ENCODE measurements around the gene DMRTB1.
"Not testable (repeated sequence)": the region's sequence is repeated elsewhere in the genome, so short reads cannot be mapped to it uniquely, and the experiment has no call there.

Gene DMRTB1

GRCh38 chr1:53434405-53435007 lies 24.7 kb upstream of the DMRTB1 start:
- H3K27me3 ChIP-seq (ENCODE audit: control insufficient read depth in 2 of 2, insufficient read depth in 2 of 2, low read length in 2 of 2); H3K4me1 ChIP-seq (ENCODE audit: control insufficient read depth in 2 of 2, insufficient read depth in 2 of 2, low read length in 2 of 2); H3K9me3 ChIP-seq (ENCODE audit: control insufficient read depth in 2 of 2, low read length in 2 of 2); H3K36me3 ChIP-seq (ENCODE audit: control insufficient read depth in 2 of 2, insufficient read depth in 2 of 2, low read length in 2 of 2); H3K4me3 ChIP-seq (ENCODE audit: low read length in 2 of 2); H3K9ac ChIP-seq (ENCODE audit: low read depth in 1 of 2, low read length in 2 of 2); H3K27ac ChIP-seq (ENCODE audit: low read depth in 2 of 2, low read length in 2 of 2): not testable (repeated sequence)

GRCh38 chr1:53435151-53435550 lies 24.0 kb upstream of the DMRTB1 start:
- H3K4me1 ChIP-seq (ENCODE audit: control insufficient read depth in 2 of 2, insufficient read depth in 2 of 2, low read length in 2 of 2): no peaks in the 10 kb centered on the region
- no peak overlapping the region for H3K9ac ChIP-seq (ENCODE audit: low read depth in 1 of 2, low read length in 2 of 2)
- H3K4me3 ChIP-seq (ENCODE audit: low read length in 2 of 2): no peak overlapping the region
- H3K27ac ChIP-seq (ENCODE audit: low read depth in 2 of 2, low read length in 2 of 2): no peak overlapping the region
- H3K36me3 ChIP-seq (ENCODE audit: control insufficient read depth in 2 of 2, insufficient read depth in 2 of 2, low read length in 2 of 2): no peaks in the 10 kb centered on the region
- H3K27me3 ChIP-seq (ENCODE audit: control insufficient read depth in 2 of 2, insufficient read depth in 2 of 2, low read length in 2 of 2): no peaks in the 10 kb centered on the region
- no peaks in the 10 kb centered on the region for H3K9me3 ChIP-seq (ENCODE audit: control insufficient read depth in 2 of 2, low read length in 2 of 2)

- no peak overlapping the region for H3K9ac ChIP-seq (ENCODE audit: low read depth in 1 of 2, low read length in 2 of 2)
- no peaks in the 10 kb centered on the region for H3K27me3 ChIP-seq (ENCODE audit: control insufficient read depth in 2 of 2, insufficient read depth in 2 of 2, low read length in 2 of 2)
- H3K36me3 ChIP-seq (ENCODE audit: control insufficient read depth in 2 of 2, insufficient read depth in 2 of 2, low read length in 2 of 2): no peaks in the 10 kb centered on the region
- H3K27ac ChIP-seq (ENCODE audit: low read depth in 2 of 2, low read length in 2 of 2): no peak overlapping the region
- no peaks in the 10 kb centered on the region for H3K9me3 ChIP-seq (ENCODE audit: control insufficient read depth in 2 of 2, low read length in 2 of 2)
- H3K4me3 ChIP-seq (ENCODE audit: low read length in 2 of 2): no peak overlapping the region
- no peaks in the 10 kb centered on the region for H3K4me1 ChIP-seq (ENCODE audit: control insufficient read depth in 2 of 2, insufficient read depth in 2 of 2, low read length in 2 of 2)
Observed at GRCh38 chr1:53438427-53439336, 20.5 kb upstream of the DMRTB1 start.

GRCh38 chr1:53439337-53440207 lies 19.6 kb upstream of the DMRTB1 start:
- Histone ChIP-seq H3K36me3 (ENCODE audit: control insufficient read depth in 2 of 2, insufficient read depth in 2 of 2, low read length in 2 of 2) (no peaks in the 10 kb centered on the region), H3K4me1 (ENCODE audit: control insufficient read depth in 2 of 2, insufficient read depth in 2 of 2, low read length in 2 of 2) (no peaks in the 10 kb centered on the region), H3K27me3 (ENCODE audit: control insufficient read depth in 2 of 2, insufficient read depth in 2 of 2, low read length in 2 of 2) (no peaks in the 10 kb centered on the region), H3K27ac (ENCODE audit: low read depth in 2 of 2, low read length in 2 of 2) (no peak overlapping the region), H3K9me3 (ENCODE audit: control insufficient read depth in 2 of 2, low read length in 2 of 2) (no peaks in the 10 kb centered on the region), H3K9ac (ENCODE audit: low read depth in 1 of 2, low read length in 2 of 2) (no peak overlapping the region), H3K4me3 (ENCODE audit: low read length in 2 of 2) (no peak overlapping the region)

- Histone ChIP-seq H3K9ac (ENCODE audit: low read depth in 1 of 2, low read length in 2 of 2) (no peak overlapping the region), H3K9me3 (ENCODE audit: control insufficient read depth in 2 of 2, low read length in 2 of 2) (no peaks in the 10 kb centered on the region), H3K27ac (ENCODE audit: low read depth in 2 of 2, low read length in 2 of 2) (no peak overlapping the region), H3K27me3 (ENCODE audit: control insufficient read depth in 2 of 2, insufficient read depth in 2 of 2, low read length in 2 of 2) (no peaks in the 10 kb centered on the region), H3K4me1 (ENCODE audit: control insufficient read depth in 2 of 2, insufficient read depth in 2 of 2, low read length in 2 of 2) (no peaks in the 10 kb centered on the region), H3K36me3 (ENCODE audit: control insufficient read depth in 2 of 2, insufficient read depth in 2 of 2, low read length in 2 of 2) (no peaks in the 10 kb centered on the region), H3K4me3 (ENCODE audit: low read length in 2 of 2) (no peak overlapping the region)
Observed at GRCh38 chr1:53440633-53441032, 18.6 kb upstream of the DMRTB1 start.

GRCh38 chr1:53442299-53442698 lies 16.9 kb upstream of the DMRTB1 start:
- Histone ChIP-seq H3K4me3 (ENCODE audit: low read length in 2 of 2) (no peak overlapping the region), H3K27me3 (ENCODE audit: control insufficient read depth in 2 of 2, insufficient read depth in 2 of 2, low read length in 2 of 2) (no peaks in the 10 kb centered on the region), H3K27ac (ENCODE audit: low read depth in 2 of 2, low read length in 2 of 2) (no peak overlapping the region)

GRCh38 chr1:53446051-53446450 lies 13.1 kb upstream of the DMRTB1 start:
- Histone ChIP-seq H3K27ac (ENCODE audit: low read depth in 2 of 2, low read length in 2 of 2) (no peak overlapping the region), H3K9me3 (ENCODE audit: control insufficient read depth in 2 of 2, low read length in 2 of 2) (no peaks in the 10 kb centered on the region), H3K27me3 (ENCODE audit: control insufficient read depth in 2 of 2, insufficient read depth in 2 of 2, low read length in 2 of 2) (no peaks in the 10 kb centered on the region), H3K9ac (ENCODE audit: low read depth in 1 of 2, low read length in 2 of 2) (no peak overlapping the region), H3K4me3 (ENCODE audit: low read length in 2 of 2) (no peak overlapping the region), H3K36me3 (ENCODE audit: control insufficient read depth in 2 of 2, insufficient read depth in 2 of 2, low read length in 2 of 2) (no peaks in the 10 kb centered on the region), H3K4me1 (ENCODE audit: control insufficient read depth in 2 of 2, insufficient read depth in 2 of 2, low read length in 2 of 2) (no peaks in the 10 kb centered on the region)

More at GRCh38 chr1:53442299-53442698, 16.9 kb upstream of the DMRTB1 start:
- no peaks in the 10 kb centered on the region for H3K4me1 ChIP-seq (ENCODE audit: control insufficient read depth in 2 of 2, insufficient read depth in 2 of 2, low read length in 2 of 2)
- no peaks in the 10 kb centered on the region for H3K36me3 ChIP-seq (ENCODE audit: control insufficient read depth in 2 of 2, insufficient read depth in 2 of 2, low read length in 2 of 2)
- no peaks in the 10 kb centered on the region for H3K9me3 ChIP-seq (ENCODE audit: control insufficient read depth in 2 of 2, low read length in 2 of 2)
- no peak overlapping the region for H3K9ac ChIP-seq (ENCODE audit: low read depth in 1 of 2, low read length in 2 of 2)

- no peak overlapping the region for H3K27ac ChIP-seq (ENCODE audit: low read depth in 2 of 2, low read length in 2 of 2)
- no peaks in the 10 kb centered on the region for H3K9me3 ChIP-seq (ENCODE audit: control insufficient read depth in 2 of 2, low read length in 2 of 2)
- no peaks in the 10 kb centered on the region for H3K4me1 ChIP-seq (ENCODE audit: control insufficient read depth in 2 of 2, insufficient read depth in 2 of 2, low read length in 2 of 2)
- no peak overlapping the region for H3K4me3 ChIP-seq (ENCODE audit: low read length in 2 of 2)
- H3K27me3 ChIP-seq (ENCODE audit: control insufficient read depth in 2 of 2, insufficient read depth in 2 of 2, low read length in 2 of 2): no peaks in the 10 kb centered on the region
- no peaks in the 10 kb centered on the region for H3K36me3 ChIP-seq (ENCODE audit: control insufficient read depth in 2 of 2, insufficient read depth in 2 of 2, low read length in 2 of 2)
- H3K9ac ChIP-seq (ENCODE audit: low read depth in 1 of 2, low read length in 2 of 2): no peak overlapping the region
Observed at GRCh38 chr1:53447413-53447812, 11.8 kb upstream of the DMRTB1 start.

GRCh38 chr1:53448241-53448841 lies 10.9 kb upstream of the DMRTB1 start:
- Histone ChIP-seq H3K4me3 (ENCODE audit: low read length in 2 of 2) (no peak overlapping the region), H3K36me3 (ENCODE audit: control insufficient read depth in 2 of 2, insufficient read depth in 2 of 2, low read length in 2 of 2) (no peaks in the 10 kb centered on the region), H3K9ac (ENCODE audit: low read depth in 1 of 2, low read length in 2 of 2) (no peak overlapping the region), H3K9me3 (ENCODE audit: control insufficient read depth in 2 of 2, low read length in 2 of 2) (no peaks in the 10 kb centered on the region), H3K27me3 (ENCODE audit: control insufficient read depth in 2 of 2, insufficient read depth in 2 of 2, low read length in 2 of 2) (no peaks in the 10 kb centered on the region), H3K27ac (ENCODE audit: low read depth in 2 of 2, low read length in 2 of 2) (no peak overlapping the region), H3K4me1 (ENCODE audit: control insufficient read depth in 2 of 2, insufficient read depth in 2 of 2, low read length in 2 of 2) (no peaks in the 10 kb centered on the region)
